Stomach (tissue), 9 donors: ENCODE data around the gene GPR158. TPM values are rescaled to one million over a fixed set of nuclear protein-coding genes. Genes with fewer than 3 reads are reported as not detected.

Experiments
- DNase-seq, 2 donors: peaks; one replicate each; pipeline versions ENCODE4 v3.0.0 to v3.0.0-alpha.2; 2013 to 2019
- H3K27ac ChIP-seq, 5 donors: fragments of 200-600 bp in 4 of 5; sonication (generic) in 4 of 5; one replicate each; pipeline ENCODE4 v1.5.1; 2013 to 2019; ENCODE audit warnings: mild to moderate bottlenecking in 1 of 5, moderate library complexity in 1 of 5
- H3K27me3 ChIP-seq, 3 donors: fragments of 200-600 bp; sonication (generic); one replicate each; pipeline ENCODE4 v1.5.1; 2017 to 2019; ENCODE audit warnings: mixed run types in 1 of 3
- H3K36me3 ChIP-seq, 4 donors: fragments of 200-600 bp; sonication (generic); 1 replicate in 3 of 4; 2 replicates in 1 of 4; pipeline ENCODE4 v1.5.1; 2016 to 2019
- H3K4me1 ChIP-seq, 4 donors: fragments of 200-600 bp; sonication (generic); one replicate each; pipeline ENCODE4 v1.5.1; 2016 to 2019
- H3K4me3 ChIP-seq, 4 donors: fragments of 200-600 bp; sonication (generic) in 3 of 4; one replicate each; pipeline ENCODE4 v1.5.1; 2016 to 2019; ENCODE audit warnings: mild to moderate bottlenecking in 1 of 4
- H3K9me3 ChIP-seq, 4 donors: fragments of 200-600 bp; sonication (generic); one replicate each; pipeline ENCODE4 v1.5.1; 2016 to 2019
- EP300 ChIP-seq: sonication (generic); formaldehyde crosslinking; IDR thresholded peaks from one replicate; pipeline ENCODE4 v1.6.1; 2017; ENCODE audit warnings: antibody characterized with exemption
- POLR2A ChIP-seq, 4 donors: fragments of 450-650 bp; IDR thresholded peaks; one replicate each; pipeline ENCODE4 v1.6.1; 2016; ENCODE audit warnings: antibody characterized with exemption in 4 of 4, control low read depth in 2 of 4, mild to moderate bottlenecking in 1 of 4, moderate library complexity in 1 of 4
- POLR2AphosphoS5 ChIP-seq, 3 donors: sonication (generic); formaldehyde crosslinking; IDR thresholded peaks; one replicate each; pipeline ENCODE4 v1.6.1; 2016; ENCODE audit warnings: antibody characterized with exemption in 3 of 3
- WGBS, 5 donors: extraction: QIAGEN DNeasy Blood & Tissue Kit in 3 of 5; methylation state at CpG; one replicate each; pipeline versions ENCODE4 v1.1.5 to v1.1.7; 2013 to 2018; 5-methylcytosine and 5-hydroxymethylcytosine counted together
- intact Hi-C: fragments of 100-400 bp; cut with DNase I; formaldehyde crosslinking; loops from one replicate; pipeline ENCODE4 v1.15.1; 2023; ENCODE audit warnings: low total_unique reads
- polyA plus RNA-seq, 3 donors: library from polyadenylated mRNA; stranded (reverse); fragments of 200-250 nt; gene quantifications; one replicate each; pipeline ENCODE4 v1.2.3, GENCODE V29; 2013
- total RNA-seq, 5 donors: library from RNA; depleted of rRNA; stranded (reverse); fragments of >200 nt; gene quantifications; one replicate each; pipeline versions ENCODE4 v1.1.0 to v1.2.3, GENCODE V29; 2014 to 2016
- TF ChIP-seq, protein P1 (sequence below), 7 experiments: fragments of 450-650 bp in 4 of 7; fragments of 200-600 bp in 3 of 7; sonication (generic) in 3 of 7; IDR thresholded peaks; one replicate each; pipeline ENCODE4 v1.5.1; 2016 to 2019; ENCODE audit warnings: antibody characterized with exemption in 7 of 7, control low read depth in 2 of 7, mild to moderate bottlenecking in 1 of 7
- donor health status: healthy with polysubstance abuse.
- donor health status: Bipolar disorder and iron deficiency.
- donor health status: healthy.

The GPR158 gene
- total and polyA plus RNA-seq, 8 donors, result 0.05 to 1.1 (median 0.20) TPM; not detected in 4

DNA sequence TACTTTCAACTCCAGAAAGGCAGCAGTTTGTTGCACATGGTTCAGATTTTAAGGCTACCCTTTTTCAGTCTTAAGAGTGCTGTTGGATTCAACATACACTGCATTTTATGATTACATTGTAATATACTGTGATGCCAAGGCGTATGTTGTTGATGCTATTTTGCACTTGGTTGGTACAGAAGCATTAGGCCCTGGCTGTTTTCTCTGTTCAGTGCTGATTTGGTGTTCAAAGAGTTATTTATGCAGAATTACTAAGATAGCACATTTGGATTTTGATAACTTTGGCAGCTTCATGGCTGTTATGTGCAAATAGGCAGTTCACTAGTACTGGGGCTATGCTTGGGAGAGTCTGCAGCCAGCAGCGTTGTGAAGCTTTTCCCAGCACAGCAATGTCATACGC is 7.8 kb downstream of the GPR158 start:
- no peak for DNase-seq
- Histone ChIP-seq H3K4me3 (no peak overlapping the region), H3K4me1 (no peaks in the 10 kb centered on the region), H3K36me3 (no peaks in the 10 kb centered on the region), H3K27ac (no peak overlapping the region), H3K9me3 (no peaks in the 10 kb centered on the region), H3K27me3 (peaks cover 0 to 13% (median 10%) of the 10 kb centered on the region in 3 donors)
- 73 to 81% (median 76%) methylated on average over 3 of the region's 3 CpGs for WGBS, 5 donors
- no peak for TF ChIP-seq EP300
- TF ChIP-seq POLR2AphosphoS5 (IDR thresholded peaks at IDR 0.05), result no peak
- TF ChIP-seq, protein P1, sequence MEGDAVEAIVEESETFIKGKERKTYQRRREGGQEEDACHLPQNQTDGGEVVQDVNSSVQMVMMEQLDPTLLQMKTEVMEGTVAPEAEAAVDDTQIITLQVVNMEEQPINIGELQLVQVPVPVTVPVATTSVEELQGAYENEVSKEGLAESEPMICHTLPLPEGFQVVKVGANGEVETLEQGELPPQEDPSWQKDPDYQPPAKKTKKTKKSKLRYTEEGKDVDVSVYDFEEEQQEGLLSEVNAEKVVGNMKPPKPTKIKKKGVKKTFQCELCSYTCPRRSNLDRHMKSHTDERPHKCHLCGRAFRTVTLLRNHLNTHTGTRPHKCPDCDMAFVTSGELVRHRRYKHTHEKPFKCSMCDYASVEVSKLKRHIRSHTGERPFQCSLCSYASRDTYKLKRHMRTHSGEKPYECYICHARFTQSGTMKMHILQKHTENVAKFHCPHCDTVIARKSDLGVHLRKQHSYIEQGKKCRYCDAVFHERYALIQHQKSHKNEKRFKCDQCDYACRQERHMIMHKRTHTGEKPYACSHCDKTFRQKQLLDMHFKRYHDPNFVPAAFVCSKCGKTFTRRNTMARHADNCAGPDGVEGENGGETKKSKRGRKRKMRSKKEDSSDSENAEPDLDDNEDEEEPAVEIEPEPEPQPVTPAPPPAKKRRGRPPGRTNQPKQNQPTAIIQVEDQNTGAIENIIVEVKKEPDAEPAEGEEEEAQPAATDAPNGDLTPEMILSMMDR (IDR thresholded peaks at IDR 0.05), result no peak
- no peak for TF ChIP-seq POLR2A (IDR thresholded peaks at IDR 0.05)
- intact Hi-C loops, result no loop called here

DNA sequence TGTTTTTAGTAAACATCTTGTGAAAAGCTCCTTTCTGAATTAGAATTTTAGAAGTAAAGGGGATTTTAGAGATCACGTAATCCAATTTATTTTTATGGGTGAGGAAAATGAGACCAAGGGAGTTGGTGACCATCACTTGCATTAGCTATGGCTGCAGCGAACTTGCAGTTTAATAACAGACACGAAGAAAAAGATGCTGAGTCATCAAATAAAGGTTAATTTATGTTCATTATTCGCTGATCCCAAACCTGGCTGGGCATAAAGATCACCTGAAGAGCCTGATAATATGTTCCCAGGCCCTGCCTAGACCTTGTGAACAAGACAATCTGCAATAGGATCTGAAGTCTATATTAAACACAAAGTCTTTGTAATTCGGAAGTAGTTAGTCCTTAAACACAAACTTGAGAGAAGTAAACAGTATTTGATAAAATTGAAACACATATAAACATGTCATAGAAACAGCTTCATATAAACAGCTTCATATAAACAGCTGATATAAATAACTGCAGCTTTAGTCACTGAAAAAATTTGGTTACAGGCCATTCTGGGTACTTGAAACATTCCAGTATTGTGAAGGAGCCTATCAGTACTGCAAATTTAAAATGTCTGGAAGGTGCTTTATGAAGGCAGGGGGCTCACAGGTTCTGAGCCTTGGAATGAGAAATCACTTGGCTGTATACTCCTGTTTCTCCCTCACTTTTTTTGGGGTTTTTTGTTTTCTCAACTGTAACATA is 16.5 kb downstream of the GPR158 start:
- TF ChIP-seq POLR2A (IDR thresholded peaks at IDR 0.05) (no peak), EP300 (no peak), POLR2AphosphoS5 (IDR thresholded peaks at IDR 0.05) (no peak)
- TF ChIP-seq, protein P1 (IDR thresholded peaks at IDR 0.05), result no peak
- Histone ChIP-seq H3K27me3 (no peaks in the 10 kb centered on the region), H3K27ac (no peak overlapping the region), H3K4me1 (no peaks in the 10 kb centered on the region), H3K4me3 (no peak overlapping the region), H3K9me3 (peaks cover 0 to 7% (median 0%) of the 10 kb centered on the region in 4 donors), H3K36me3 (no peaks in the 10 kb centered on the region)
- DNase-seq, result no peak
- WGBS, 5 donors, result 64 to 75% (median 71%) methylated on average over 5 of the region's 5 CpGs
- intact Hi-C loops, result no loop called here

DNA sequence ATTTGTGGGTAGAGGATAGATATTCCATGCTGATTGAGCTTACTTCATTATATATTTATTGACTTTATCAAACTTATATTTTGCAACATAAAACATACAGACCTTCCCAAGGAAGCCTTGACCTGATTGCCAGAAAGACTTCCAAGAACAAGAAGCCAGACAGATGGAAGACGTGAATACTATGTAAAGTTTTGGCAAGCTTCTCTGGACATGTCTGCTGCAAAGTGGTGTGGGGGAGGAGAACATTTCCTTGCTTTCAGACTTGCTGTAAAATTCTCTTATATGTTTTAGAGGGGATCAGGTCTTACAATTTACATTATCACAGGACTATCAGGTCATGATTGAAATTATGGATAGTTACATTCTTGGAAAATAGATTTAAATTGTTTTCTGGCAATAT is 23.4 kb downstream of the GPR158 start:
- TF ChIP-seq, protein P1 (IDR thresholded peaks at IDR 0.05), result no peak
- no peak for TF ChIP-seq POLR2AphosphoS5 (IDR thresholded peaks at IDR 0.05)
- 27 to 47% (median 45%) methylated on average over 1 of the region's 1 CpG for WGBS, 5 donors
- Histone ChIP-seq H3K27ac (no peak overlapping the region), H3K4me3 (no peak overlapping the region), H3K4me1 (no peaks in the 10 kb centered on the region), H3K36me3 (no peaks in the 10 kb centered on the region), H3K27me3 (no peaks in the 10 kb centered on the region), H3K9me3 (no peaks in the 10 kb centered on the region)
- peak in 1 of 2 donors; percentile 10 for DNase-seq
- intact Hi-C loops, result no loop called here

DNA sequence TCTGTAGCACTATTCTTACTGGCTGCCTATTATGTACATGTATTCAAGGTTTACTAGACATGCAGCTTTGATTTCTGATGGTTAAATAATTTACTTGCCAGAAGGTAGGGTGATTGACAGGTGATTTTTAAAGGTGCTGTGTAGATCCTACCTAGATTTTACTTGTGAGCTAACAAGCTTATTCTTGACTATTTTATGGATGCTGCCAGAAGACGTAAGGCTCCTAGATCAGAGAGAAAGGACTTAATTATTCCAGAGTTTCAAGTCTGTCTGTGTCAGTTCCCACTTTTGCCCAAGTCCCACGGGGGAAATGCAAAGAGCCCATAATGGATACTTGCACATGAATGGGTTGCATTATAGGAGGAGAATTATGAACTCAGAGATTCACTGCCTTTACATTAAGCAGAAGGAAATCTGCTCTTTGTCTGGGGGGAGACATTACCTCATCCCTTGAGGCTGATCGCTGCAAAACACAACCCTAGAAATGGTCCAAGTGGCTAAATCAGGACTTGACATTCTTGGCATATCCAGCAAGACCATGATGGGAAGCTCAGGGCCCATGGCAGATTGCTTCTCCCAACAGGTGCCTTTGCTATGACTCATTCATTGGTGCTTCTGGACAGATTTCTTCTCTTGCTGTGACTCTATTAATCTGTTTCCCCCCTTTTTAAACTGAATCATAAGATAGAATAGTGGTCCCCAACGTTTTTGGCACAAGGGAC is 32.1 kb downstream of the GPR158 start:
- Histone ChIP-seq H3K36me3 (no peaks in the 10 kb centered on the region), H3K27me3 (no peaks in the 10 kb centered on the region), H3K9me3 (no peaks in the 10 kb centered on the region), H3K27ac (no peak overlapping the region), H3K4me1 (no peaks in the 10 kb centered on the region), H3K4me3 (no peak overlapping the region)
- DNase-seq, result no peak
- TF ChIP-seq POLR2AphosphoS5 (IDR thresholded peaks at IDR 0.05) (no peak), POLR2A (IDR thresholded peaks at IDR 0.05) (no peak), EP300 (no peak)
- TF ChIP-seq, protein P1 (IDR thresholded peaks at IDR 0.05), result no peak
- intact Hi-C loops, result no loop called here
- WGBS, 5 donors, result 59 to 79% (median 69%) methylated on average over 4 of the region's 4 CpGs
